HL-60 (cell line): ENCODE results near the gene FBN1.

Experiments used
- DNase-seq, 2 experiments: peaks; one replicate each; pipeline ENCODE4 v3.0.0-alpha.2; 2010 to 2020; ENCODE audit warnings: low read depth in 1 of 2, low spot score in 1 of 2
- H3K27ac ChIP-seq: fragments of 250-450 bp; sonication (Bioruptor Pico); replicated peaks from 2 replicates; pipeline ENCODE4 v1.5.1; 2020; ENCODE audit warnings: mild to moderate bottlenecking, moderate library complexity
- H3K27me3 ChIP-seq: fragments of 250-450 bp; sonication (Bioruptor Pico); 2 replicates; pipeline ENCODE4 v1.5.1; 2021; ENCODE audit warnings: mild to moderate bottlenecking, moderate library complexity; ENCODE audit not compliant: insufficient read depth, poor library complexity, severe bottlenecking
- H3K4me3 ChIP-seq: replicated peaks from 2 replicates; pipeline ENCODE4 v1.5.1; 2011; ENCODE audit warnings: mild to moderate bottlenecking, control low read depth, low read length; ENCODE audit not compliant: insufficient read depth
- CTCF ChIP-seq: IDR thresholded peaks from one replicate; pipeline ENCODE4 v1.5.1; 2011; ENCODE audit warnings: low read length, control low read depth, inconsistent platforms; ENCODE audit not compliant: insufficient read depth
- GABPA ChIP-seq: IDR thresholded peaks from 2 replicates; pipeline ENCODE4 v1.6.1; 2012; ENCODE audit warnings: low read depth
- POLR2AphosphoS5 ChIP-seq: IDR thresholded peaks from 2 replicates; pipeline ENCODE4 v1.6.1; 2012; ENCODE audit warnings: low read depth
- REST ChIP-seq: IDR thresholded peaks from 2 replicates; pipeline ENCODE4 v1.6.1; 2012; ENCODE audit warnings: low read depth; ENCODE audit not compliant: insufficient replicate concordance
- SPI1 ChIP-seq: IDR thresholded peaks from 2 replicates; pipeline ENCODE4 v1.6.1; 2012; ENCODE audit warnings: low read depth, mild to moderate bottlenecking, borderline replicate concordance

FBN1 gene

GRCh38 chr15:48603922-48604321 is 41.6 kb downstream of the FBN1 start:
- Histone ChIP-seq H3K4me3 (no peak overlapping the region), H3K27me3 (peaks cover 3% of the 10 kb centered on the region), H3K27ac (no peak overlapping the region)
- DNase-seq: no peak
- TF ChIP-seq GABPA (no peak), POLR2AphosphoS5 (no peak), SPI1 (no peak), CTCF (no peak), REST (no peak)

GRCh38 chr15:48603123-48603500 is 42.4 kb downstream of the FBN1 start:
- no peak for TF ChIP-seq POLR2AphosphoS5
- TF ChIP-seq REST: no peak
- TF ChIP-seq CTCF: no peak
- no peak for TF ChIP-seq GABPA
- TF ChIP-seq SPI1: no peak
- no peak for DNase-seq
- Histone ChIP-seq H3K27ac (no peak overlapping the region), H3K27me3 (peaks cover 3% of the 10 kb centered on the region), H3K4me3 (no peak overlapping the region)

GRCh38 chr15:48602358-48603122 is 43.0 kb downstream of the FBN1 start:
- no peak overlapping the region for H3K27ac ChIP-seq
- no peak for DNase-seq
- no peak overlapping the region for H3K4me3 ChIP-seq
- H3K27me3 ChIP-seq: peaks cover 3% of the 10 kb centered on the region
- TF ChIP-seq POLR2AphosphoS5 (no peak), SPI1 (no peak), GABPA (no peak), CTCF (no peak), REST (no peak)
